Stomach (tissue), 4 donors: Measurements from ENCODE around the gene CCDC167.

Experiments
- CTCF ChIP-seq, 7 experiments: fragments of 450-650 bp in 4 of 7; fragments of 200-600 bp in 3 of 7; sonication (generic) in 3 of 7; IDR thresholded peaks; one replicate each; pipeline ENCODE4 v1.5.1; 2016 to 2019; ENCODE audit warnings: antibody characterized with exemption in 7 of 7, control low read depth in 2 of 7, mild to moderate bottlenecking in 1 of 7
- EP300 ChIP-seq: sonication (generic); formaldehyde crosslinking; IDR thresholded peaks from one replicate; pipeline ENCODE4 v1.6.1; 2017; ENCODE audit warnings: antibody characterized with exemption
- POLR2A ChIP-seq, 4 donors: fragments of 450-650 bp; IDR thresholded peaks; one replicate each; pipeline ENCODE4 v1.6.1; 2016; ENCODE audit warnings: antibody characterized with exemption in 4 of 4, control low read depth in 2 of 4, mild to moderate bottlenecking in 1 of 4, moderate library complexity in 1 of 4
- POLR2AphosphoS5 ChIP-seq, 3 donors: sonication (generic); formaldehyde crosslinking; IDR thresholded peaks; one replicate each; pipeline ENCODE4 v1.6.1; 2016; ENCODE audit warnings: antibody characterized with exemption in 3 of 3

- TF ChIP-seq CTCF (IDR thresholded peaks at IDR 0.05) (no peak), POLR2A (IDR thresholded peaks at IDR 0.05) (no peak), EP300 (no peak), POLR2AphosphoS5 (IDR thresholded peaks at IDR 0.05) (no peak)
These were observed 17.0 kb downstream of the CCDC167 start for GRCh38 chr6:37482606-37483251.
